KG1 (cell line): ENCODE results near the gene SLC16A11.
"Not testable (repeated sequence)": the region's sequence is repeated elsewhere in the genome, so short reads cannot be mapped to it uniquely, and the experiment has no call there.

Experiments used
- DNase-seq: peaks from one replicate; lab custom pipeline; 2025; lab: John Stamatoyannopoulos, UW

Gene SLC16A11

DNA sequence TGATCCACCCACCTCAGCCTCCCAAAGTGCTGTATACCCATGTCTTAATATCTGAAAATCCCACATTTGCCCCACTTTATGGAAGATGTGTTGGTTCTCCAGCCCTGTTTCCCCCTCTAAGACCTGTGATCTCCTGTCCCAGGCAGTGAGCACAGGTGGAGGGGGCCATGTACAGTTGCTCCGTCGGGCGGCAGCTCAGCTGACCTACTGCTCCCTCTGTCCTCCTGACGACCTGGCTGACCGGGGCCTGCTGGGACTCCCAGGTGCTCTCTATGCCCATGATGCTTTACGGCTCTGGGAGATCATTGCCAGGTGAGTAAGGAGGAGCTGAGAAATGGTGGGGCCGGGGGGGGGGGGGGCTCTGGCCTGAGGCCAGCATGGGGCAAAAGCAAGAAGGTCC lies 38.2 kb downstream of the SLC16A11 start:
- no peak for DNase-seq

DNA sequence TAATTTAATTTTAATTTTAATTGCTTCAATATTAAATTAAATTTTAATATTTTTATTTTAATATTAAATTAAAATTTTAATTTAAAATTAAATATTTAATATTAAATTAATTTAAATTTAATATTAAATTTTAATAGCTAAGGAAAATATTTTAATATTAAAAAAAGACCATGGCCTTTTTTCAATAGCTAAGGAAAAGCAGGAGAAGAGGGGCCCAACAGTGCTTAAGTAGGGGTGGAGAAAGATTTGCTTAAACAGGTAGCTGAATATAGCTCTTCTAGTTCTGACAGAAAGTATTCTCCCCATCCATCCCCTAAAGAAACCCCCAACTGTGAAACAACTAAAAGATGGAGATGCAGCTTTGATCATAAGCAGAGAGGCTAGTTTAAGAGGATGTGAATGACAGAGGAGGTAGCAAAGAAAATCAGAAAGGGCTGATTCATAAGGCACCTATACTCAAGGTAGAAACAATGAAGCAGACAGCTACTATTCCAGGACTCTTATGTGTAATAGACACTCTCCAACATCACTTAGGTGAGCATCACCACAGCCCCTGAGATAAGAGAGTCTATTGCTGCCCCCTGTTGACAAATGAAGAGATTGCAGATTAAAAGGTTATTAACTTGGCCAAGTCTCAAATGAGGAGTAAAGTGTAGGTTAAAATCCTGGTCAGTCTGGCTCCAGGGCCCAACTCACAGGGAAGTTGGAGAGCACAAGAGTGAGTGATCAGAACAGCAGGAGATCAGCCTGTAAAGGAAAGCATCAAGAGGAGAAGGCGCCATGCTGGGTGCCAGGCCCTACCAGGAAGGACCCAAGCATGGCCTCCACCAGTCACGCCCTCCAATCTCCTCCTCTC lies 39.3 kb downstream of the SLC16A11 start:
- DNase-seq = peak; percentile 27

DNA sequence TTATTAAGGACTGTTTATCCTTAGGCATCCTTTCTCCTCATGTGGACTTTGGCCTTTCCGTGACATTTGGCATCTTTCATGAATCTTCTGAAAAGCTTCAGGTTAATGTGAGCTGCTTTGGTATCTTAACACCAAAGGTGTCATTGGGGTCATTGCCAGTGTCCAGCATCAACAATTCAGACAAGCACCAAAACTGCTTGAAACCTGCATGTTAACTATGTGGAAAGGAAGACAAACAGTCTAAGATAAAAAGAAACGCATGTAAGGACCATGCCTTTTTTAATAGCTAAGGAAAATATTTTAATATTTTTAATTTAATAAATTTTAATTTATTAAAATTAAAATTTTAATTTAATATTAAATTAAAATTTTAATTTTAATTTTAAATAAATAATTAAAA lies 40.1 kb downstream of the SLC16A11 start:
- no peak for DNase-seq

DNA sequence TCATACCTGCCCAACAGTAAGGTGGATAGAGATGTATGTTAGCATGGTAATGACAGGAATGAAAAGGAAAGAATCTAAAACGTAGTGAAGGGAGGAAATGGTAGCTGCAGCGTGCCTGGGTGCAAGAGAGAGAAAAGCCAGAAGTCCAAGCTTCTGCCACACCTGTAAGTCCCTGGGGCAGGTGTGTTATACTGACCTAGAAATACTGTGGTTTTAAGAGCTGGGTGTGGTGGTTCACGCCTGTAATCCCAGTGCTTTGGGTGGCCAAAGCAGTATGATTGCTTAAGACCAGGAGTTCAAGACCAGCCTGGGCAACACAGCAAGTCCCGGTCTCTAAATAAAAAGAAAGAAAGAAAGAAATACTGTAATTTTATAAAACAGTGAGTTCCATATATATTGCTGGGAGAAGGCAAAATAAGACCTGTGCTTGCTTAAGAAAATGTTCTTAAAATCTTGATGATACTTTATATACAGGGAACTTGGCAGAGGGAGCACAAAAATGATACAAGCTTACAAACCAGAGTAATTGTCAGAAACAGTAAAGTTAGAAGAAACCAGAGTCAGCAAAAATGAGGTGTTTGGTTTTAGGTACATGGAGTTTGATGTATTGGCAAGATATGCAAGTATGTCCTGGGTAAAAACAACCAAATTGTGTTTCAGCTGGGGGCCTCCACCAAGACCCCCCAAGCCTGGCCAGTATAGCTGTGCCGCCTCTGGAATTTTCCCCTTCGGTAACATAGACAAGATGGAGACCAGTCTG lies 41.4 kb downstream of the SLC16A11 start:
- DNase-seq = no peak

DNA sequence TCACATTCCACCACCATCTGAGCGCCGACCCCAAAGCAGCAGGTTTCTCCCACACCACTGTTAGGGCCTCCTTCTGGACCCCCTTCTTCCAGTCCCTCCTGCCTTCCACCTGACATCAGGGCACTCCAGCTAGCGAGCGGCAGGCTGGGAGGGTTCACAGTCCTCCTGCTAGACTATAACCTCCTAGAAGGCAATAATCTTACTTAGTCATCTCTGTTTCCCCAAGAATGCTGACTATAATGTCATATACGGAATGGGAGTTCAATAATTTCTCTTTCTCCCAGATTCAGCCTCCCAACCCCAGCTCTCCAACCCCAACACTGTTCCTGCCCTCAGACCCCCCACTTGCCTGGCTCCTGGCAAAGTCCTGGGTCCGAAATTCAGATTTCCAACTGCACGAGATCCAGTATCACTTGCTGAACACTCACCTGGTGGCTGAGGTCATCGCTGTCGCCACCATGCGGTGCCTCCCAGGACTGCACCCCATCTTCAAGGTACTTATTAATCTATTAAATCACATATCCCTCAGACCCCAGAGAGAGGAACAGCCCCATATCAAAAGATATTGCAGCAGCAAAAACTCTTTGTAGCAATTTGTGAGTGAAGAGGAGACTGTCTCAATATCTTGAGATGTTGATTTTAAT lies 42.5 kb downstream of the SLC16A11 start:
- DNase-seq = no peak

DNA sequence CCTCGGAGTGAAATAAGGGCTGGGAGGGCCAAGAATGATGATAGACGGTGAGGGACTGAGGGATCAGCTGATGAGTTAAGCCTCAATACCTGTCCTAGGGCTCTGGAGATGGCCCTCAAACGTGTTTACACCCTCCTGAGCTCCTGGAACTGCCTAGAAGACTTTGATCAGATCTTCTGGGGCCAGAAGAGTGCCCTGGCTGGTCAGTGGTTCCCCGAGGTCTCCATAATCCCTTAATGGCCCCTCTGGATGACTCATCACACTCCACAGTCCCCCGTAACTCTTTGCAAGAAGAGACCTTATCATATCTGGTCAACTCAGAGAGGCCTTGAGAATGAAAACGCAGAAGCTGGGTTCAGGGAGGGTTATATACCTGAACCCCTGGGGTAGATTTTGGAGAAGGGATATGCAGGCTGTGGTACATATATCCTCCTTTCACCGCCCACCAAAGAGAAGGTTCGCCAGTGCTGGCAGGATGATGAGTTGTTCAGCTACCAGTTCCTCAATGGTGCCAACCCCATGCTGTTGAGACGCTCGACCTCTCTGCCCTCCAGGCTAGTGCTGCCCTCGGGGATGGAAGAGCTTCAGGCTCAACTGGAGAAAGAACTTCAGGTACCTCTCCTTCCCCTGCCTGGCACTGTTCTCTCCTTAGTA lies 44.9 kb downstream of the SLC16A11 start:
- DNase-seq = no peak

DNA sequence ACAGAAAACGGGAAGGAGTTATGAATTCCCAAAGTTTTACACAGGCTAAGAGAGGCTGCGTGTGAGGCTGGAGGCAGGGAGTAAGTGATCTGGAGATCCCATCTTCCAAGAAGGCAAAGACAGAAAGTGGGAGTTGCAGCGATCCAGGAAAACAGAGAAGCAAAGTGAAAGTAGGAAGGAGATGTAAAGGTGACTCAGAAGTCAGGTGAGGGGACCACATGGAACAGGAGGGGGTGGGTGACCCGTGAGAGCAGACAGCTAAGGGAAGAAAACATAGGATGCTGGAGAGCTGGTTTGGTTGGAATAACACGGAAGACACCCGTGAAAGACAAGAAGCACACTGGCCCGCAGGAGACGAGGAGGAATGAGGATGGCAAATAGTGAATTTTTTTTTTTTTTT lies 46.7 kb downstream of the SLC16A11 start:
- DNase-seq = no peak

DNA sequence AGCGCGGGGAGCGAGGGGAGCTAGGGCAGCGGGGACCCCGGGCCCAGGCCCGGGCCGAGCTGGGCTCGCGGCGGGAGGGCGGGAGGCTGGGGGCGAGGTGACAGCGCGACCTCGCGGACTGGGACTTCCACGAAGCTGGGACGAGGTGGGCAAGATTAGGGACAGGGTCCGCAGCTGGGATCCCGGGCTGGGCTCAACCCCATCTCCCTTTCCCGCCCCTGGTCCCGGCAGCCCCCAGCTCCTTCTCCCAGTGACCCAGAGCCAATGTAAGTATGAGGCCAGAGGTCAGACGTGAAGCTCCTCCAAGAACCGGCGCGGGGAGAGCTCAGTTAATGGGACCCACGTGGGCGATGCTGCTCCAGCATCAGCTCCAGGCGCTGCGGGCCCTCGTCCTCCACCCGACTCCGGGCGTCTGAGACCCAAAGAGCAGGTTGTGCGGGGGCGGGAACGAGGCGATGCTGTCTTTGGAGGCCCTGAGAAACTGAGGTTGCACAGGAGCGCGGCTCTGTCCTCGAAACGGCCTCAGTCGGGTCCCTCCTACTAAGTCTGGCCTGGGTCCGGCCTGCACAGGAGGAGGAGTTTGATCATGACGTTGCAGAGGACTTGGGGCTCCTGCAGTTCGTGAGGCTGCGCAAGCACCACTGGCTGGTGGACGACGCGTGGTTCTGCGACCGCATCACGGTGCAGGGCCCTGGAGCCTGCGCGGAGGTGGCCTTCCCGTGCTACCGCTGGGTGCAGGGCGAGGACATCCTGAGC lies 47.5 kb downstream of the SLC16A11 start:
- no peak for DNase-seq

DNA sequence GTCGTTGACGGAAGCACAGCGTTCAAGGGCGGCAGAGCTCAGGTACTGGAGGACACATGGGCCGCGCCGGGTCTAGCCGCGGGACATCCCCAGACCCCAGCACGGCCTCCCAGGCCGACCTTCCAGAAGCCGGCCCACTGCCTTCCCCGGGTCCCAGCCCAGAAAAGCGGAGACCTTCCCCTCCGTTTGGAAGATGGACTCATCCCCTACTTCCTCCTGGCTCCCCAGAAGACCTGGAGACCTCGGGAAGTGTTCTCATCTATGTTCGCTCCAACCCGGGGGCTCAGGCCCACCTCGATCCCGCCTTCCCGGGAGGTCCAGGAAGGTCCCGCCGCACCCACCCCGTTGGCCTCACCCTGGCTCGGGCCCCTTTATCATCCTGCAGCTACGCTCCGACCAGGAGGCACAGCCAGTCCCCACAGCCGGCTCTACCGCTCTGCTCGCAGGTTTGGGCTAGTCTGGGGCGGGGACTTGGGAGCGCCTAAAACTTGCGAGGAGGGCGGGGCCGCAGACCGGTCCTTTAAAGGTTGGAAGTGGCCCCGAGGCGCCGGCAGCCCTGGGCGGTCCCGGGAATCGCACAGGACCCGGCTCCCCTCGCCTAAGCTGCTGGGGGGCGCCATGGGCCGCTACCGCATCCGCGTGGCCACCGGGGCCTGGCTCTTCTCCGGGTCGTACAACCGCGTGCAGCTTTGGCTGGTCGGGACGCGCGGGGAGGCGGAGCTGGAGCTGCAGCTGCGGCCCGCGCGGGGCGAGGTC lies 48.2 kb downstream of the SLC16A11 start, which contains the start of gene ALOX12:
Gene ALOX12, plus strand, starts transcription at position 550 of the 756 bp plus-strand sequence. Its CDS starts 69 bp downstream, at position 619.
- DNase-seq = no peak

DNA sequence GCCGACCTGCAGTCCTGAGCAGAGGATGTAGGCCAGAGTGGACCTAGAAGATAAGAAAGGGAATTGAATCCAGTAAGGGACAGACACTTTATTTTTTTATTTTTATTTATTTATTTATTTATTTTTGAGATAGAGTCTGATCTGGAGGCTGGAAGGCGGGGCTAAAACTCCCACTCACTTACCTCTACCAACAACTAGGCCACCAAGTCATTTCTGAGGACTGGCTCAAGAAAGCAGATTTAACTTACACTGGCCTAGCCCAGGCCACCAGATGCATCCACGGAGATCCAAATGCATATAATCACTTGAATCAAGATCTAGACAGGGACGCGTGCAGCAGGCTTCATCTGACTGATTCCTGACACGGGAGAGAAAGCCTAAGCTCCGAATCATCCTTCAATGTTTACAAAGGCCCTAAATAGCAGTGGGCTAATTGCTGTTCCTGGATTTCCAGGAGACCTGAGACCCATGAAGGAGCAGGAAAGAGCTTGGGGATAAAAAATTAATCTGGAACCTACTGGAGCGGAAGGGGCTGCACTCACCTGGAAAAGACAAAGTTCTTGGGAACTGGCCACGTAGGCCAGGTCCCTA lies 49.1 kb downstream of the SLC16A11 start:
- DNase-seq = no peak

DNA sequence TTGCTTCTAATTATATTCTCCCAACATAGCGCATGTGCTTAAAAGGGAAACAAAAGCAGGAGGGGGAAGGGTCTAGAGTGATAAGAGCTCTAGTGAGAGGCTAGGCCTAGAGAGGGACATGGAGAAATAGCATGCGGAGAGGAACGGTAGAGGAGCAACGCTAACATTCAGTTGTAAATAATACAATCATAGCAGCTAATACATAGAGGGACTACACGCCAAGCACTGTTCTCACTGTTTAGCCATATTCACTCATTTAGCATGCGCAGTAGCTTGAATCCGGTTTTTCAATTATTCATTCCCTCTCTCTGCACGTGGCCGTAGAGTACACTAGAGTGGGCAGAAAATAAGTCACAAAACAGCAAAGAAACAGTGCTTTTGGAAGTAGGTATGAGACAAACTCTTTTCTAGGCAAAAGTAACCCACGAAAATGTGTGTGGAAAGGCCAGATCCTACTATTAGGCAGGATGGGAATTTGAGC lies 49.7 kb downstream of the SLC16A11 start:
- no peak for DNase-seq

DNA sequence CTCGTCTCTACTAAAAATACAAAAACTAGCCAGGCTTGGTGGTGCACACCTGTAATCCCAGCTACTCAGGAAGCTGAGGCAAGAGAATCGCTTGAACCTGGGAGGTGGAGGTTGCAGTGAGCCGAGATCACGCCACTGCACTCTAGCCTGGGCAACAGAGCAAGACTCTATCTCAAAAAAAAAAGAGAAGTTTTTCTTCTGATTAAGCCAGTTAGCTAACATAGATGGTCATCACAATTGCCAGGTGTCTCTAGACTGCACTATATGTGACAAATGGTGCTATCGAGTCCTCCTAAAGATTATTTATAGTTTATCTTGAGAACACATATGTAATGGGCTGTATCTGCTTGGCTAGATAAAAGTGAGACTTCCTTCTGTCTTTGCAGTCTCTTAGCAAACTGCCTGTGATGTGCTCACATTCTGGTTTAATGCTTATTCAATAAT lies 50.3 kb downstream of the SLC16A11 start:
- DNase-seq = not testable (repeated sequence)
